Measurements from ENCODE around the gene LGALS9. TPM values are rescaled to one million over a fixed set of nuclear protein-coding genes. Genes with fewer than 3 reads are reported as not detected.

Gene LGALS9
- total and polyA plus RNA-seq, 2 experiments from 2014 or later = 0.48 to 0.73 TPM

DNA sequence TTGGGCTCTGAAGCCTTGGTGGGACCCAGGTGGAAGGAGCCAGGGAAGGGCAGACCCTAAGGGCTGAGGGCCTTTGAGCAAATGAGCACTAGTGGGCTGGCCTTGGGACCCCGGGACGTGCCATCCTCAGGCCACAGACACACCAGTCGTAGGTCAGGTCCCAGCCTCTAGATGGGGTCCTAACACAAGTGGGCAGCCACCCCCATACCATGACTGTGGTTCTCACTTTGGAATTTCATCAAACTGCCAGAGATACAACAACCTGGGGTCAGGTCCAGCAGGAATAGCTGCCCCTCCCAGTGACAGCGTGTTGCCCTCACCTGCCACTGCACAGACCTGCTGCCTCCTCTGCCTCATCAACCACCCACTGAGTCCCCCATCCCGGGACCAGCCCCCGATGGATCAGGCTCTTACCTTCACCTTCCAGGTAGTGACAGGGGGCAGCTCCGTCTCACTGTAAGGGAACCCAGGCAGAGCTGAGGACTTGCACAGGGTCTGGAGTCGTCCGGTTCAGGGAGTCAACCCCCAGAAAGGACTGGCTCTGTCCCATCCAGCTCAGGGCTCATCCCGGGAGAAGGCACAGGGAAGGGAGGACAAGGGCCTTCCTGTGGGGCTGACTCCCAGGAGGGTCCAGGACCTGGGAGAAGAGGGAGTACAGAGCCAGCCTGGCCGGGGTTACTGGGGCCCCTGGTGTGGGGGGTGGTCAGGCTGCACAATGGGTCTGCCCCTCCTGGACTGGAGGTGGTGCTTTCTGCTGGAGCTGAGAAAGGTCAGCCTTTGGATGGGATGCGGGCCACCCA, 40.0 kb downstream of the LGALS9 start:
- no peaks in the 10 kb centered on the region for H3F3A ChIP-seq (replicated peaks; ENCODE audit: low read depth)
- H3K4me1 ChIP-seq (ENCODE audit: insufficient read depth) = no peaks in the 10 kb centered on the region
- H3K4me3 ChIP-seq = no peak overlapping the region
- Mint-ChIP-seq H3K27ac (no peak overlapping the region), H3K9me3 (peaks cover 5% of the 10 kb centered on the region; the same call in 1 of the 3 replicates), H3K4me1 (no peaks in the 10 kb centered on the region; the same call in 2 of the 3 replicates), H3K36me3 (ENCODE audit: low read depth) (no peaks in the 10 kb centered on the region; the same call in 2 of the 3 replicates), H3K4me3 (no peak overlapping the region), H3K27me3 (ENCODE audit: insufficient read depth, low read depth, poor library complexity) (peaks cover 9% of the 10 kb centered on the region)
- no peaks in the 10 kb centered on the region for H4K20me1 ChIP-seq (replicated peaks; ENCODE audit: insufficient read depth)
- no peaks in the 10 kb centered on the region for H3K9me2 ChIP-seq (ENCODE audit: insufficient read depth)
- H3K36me3 ChIP-seq (ENCODE audit: insufficient read depth) = no peaks in the 10 kb centered on the region
- DNase-seq (ENCODE audit: low spot score) (peak; percentile 18), ATAC-seq (peak; percentile 55; the same call in 2 of the 3 replicates)
- no peak overlapping the region for H2AFZ ChIP-seq
- H3K4me2 ChIP-seq = no peak overlapping the region
- H3K27ac ChIP-seq (ENCODE audit: low read depth) = no peak overlapping the region
- H3K79me2 ChIP-seq (replicated peaks; ENCODE audit: insufficient read depth) = no peaks in the 10 kb centered on the region
- no peaks in the 10 kb centered on the region for H3K27me3 ChIP-seq (ENCODE audit: insufficient read depth)
- TF ChIP-seq EZH2 (IDR thresholded peaks at IDR 0.05; ENCODE audit: low read depth, unreplicated experiment) = no peak
- no peak for TF ChIP-seq EZH2phosphoT487 (IDR thresholded peaks at IDR 0.05; ENCODE audit: unreplicated experiment)
- TF ChIP-seq, protein P1, sequence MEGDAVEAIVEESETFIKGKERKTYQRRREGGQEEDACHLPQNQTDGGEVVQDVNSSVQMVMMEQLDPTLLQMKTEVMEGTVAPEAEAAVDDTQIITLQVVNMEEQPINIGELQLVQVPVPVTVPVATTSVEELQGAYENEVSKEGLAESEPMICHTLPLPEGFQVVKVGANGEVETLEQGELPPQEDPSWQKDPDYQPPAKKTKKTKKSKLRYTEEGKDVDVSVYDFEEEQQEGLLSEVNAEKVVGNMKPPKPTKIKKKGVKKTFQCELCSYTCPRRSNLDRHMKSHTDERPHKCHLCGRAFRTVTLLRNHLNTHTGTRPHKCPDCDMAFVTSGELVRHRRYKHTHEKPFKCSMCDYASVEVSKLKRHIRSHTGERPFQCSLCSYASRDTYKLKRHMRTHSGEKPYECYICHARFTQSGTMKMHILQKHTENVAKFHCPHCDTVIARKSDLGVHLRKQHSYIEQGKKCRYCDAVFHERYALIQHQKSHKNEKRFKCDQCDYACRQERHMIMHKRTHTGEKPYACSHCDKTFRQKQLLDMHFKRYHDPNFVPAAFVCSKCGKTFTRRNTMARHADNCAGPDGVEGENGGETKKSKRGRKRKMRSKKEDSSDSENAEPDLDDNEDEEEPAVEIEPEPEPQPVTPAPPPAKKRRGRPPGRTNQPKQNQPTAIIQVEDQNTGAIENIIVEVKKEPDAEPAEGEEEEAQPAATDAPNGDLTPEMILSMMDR (conservative IDR thresholded peaks at IDR 0.05; ENCODE audit: low read depth in 2 of 2) = peak in 1 of 2 experiments; percentile 61; a peak in 2 of 4 replicates

DNA sequence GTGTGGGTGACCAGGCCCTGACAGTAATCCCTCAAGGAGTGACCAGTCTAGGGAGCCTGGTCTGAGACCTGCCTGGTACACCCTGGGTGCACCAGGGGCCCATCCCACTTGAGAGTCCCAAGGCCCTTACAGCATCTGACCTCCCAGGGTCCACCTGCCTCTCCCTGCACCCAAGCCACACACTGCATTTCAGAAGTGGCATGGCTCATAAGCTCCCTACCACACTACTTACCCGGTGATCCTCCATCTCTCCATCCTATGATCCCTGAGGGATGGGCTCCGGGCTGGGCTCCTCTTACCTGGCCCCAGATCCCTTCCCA, 40.6 kb downstream of the LGALS9 start:
- no peak for DNase-seq (ENCODE audit: low spot score)
- Histone ChIP-seq H3K9me2 (ENCODE audit: insufficient read depth) (no peaks in the 10 kb centered on the region), H2AFZ (no peak overlapping the region), H3F3A (replicated peaks; ENCODE audit: low read depth) (no peaks in the 10 kb centered on the region), H3K79me2 (replicated peaks; ENCODE audit: insufficient read depth) (no peaks in the 10 kb centered on the region), H3K4me2 (no peak overlapping the region), H3K4me1 (ENCODE audit: insufficient read depth) (no peaks in the 10 kb centered on the region), H4K20me1 (replicated peaks; ENCODE audit: insufficient read depth) (no peaks in the 10 kb centered on the region), H3K36me3 (ENCODE audit: insufficient read depth) (no peaks in the 10 kb centered on the region), H3K27me3 (ENCODE audit: insufficient read depth) (no peaks in the 10 kb centered on the region), H3K27ac (ENCODE audit: low read depth) (no peak overlapping the region), H3K4me3 (no peak overlapping the region)
- no peak for ATAC-seq
- H3K4me3 Mint-ChIP-seq = no peak overlapping the region
- no peak overlapping the region for H3K27ac Mint-ChIP-seq
- H3K9me3 Mint-ChIP-seq = peaks cover 5% of the 10 kb centered on the region; the same call in 1 of the 3 replicates
- peaks cover 12% of the 10 kb centered on the region for H3K27me3 Mint-ChIP-seq (ENCODE audit: insufficient read depth, low read depth, poor library complexity)
- H3K36me3 Mint-ChIP-seq (ENCODE audit: low read depth) = no peaks in the 10 kb centered on the region; the same call in 2 of the 3 replicates
- H3K4me1 Mint-ChIP-seq = no peaks in the 10 kb centered on the region; the same call in 2 of the 3 replicates
- TF ChIP-seq NANOG (IDR thresholded peaks at IDR 0.05; ENCODE audit: borderline replicate concordance) = no peak
- TF ChIP-seq EZH2 (IDR thresholded peaks at IDR 0.05; ENCODE audit: low read depth, unreplicated experiment) = no peak
- TF ChIP-seq, protein P1 (conservative IDR thresholded peaks at IDR 0.05; ENCODE audit: low read depth in 2 of 2) = no peak
- TF ChIP-seq, protein P2, sequence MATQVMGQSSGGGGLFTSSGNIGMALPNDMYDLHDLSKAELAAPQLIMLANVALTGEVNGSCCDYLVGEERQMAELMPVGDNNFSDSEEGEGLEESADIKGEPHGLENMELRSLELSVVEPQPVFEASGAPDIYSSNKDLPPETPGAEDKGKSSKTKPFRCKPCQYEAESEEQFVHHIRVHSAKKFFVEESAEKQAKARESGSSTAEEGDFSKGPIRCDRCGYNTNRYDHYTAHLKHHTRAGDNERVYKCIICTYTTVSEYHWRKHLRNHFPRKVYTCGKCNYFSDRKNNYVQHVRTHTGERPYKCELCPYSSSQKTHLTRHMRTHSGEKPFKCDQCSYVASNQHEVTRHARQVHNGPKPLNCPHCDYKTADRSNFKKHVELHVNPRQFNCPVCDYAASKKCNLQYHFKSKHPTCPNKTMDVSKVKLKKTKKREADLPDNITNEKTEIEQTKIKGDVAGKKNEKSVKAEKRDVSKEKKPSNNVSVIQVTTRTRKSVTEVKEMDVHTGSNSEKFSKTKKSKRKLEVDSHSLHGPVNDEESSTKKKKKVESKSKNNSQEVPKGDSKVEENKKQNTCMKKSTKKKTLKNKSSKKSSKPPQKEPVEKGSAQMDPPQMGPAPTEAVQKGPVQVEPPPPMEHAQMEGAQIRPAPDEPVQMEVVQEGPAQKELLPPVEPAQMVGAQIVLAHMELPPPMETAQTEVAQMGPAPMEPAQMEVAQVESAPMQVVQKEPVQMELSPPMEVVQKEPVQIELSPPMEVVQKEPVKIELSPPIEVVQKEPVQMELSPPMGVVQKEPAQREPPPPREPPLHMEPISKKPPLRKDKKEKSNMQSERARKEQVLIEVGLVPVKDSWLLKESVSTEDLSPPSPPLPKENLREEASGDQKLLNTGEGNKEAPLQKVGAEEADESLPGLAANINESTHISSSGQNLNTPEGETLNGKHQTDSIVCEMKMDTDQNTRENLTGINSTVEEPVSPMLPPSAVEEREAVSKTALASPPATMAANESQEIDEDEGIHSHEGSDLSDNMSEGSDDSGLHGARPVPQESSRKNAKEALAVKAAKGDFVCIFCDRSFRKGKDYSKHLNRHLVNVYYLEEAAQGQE (IDR thresholded peaks at IDR 0.05; ENCODE audit: unreplicated experiment) = no peak
